ENCODE data around the gene ASB2.

ASB2 gene

DNA sequence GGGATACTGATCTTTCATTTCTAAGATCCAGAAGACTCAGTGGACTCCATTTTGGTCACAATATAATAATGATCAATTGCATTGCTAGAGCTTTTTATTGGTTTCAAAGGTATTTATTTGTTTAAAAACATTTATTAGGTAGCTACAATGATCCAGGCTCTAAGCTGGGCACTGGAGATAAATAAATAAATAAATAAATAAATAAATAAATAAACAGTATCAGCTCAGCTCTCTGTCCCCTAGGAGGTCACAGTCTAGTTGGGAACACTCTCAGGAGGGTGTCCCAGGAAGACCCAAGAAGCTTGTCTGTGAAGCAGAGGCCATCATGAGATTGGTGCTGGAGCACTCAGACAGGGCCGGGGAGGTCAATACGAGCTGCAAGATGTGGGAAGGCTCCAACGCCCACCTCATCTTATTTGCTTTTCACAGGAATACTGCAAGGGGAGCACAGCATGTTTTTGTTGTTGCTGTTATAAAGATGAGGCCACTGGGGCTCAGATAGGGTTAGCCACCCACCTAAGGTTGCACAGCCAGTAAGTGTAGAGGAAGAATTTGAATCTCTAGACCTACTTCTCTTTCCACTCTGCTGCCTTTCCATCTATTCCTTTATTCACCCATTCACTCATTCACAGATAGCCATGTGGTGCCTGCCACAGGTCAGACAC, 15.5 kb downstream of the ASB2 start:
- no peak for DNase-seq

DNA sequence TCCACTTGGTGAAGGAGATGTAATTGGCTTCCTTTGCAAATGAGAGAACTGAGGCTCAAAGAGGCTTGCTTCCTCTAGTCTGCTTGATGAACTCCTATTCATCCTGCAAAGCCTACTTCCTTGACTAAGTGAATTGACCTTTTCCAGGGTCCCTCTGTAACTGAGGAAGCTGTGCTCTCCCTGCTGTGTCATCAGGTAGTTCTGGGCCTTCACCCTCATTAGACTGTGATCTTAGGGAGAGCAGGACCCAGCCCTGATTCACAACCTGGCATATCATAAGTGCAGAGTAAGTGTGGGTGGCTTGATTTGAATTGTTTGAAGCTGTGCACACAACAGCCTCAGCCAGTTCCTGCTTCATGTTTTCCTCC, 16.3 kb downstream of the ASB2 start:
- DNase-seq, result no peak

DNA sequence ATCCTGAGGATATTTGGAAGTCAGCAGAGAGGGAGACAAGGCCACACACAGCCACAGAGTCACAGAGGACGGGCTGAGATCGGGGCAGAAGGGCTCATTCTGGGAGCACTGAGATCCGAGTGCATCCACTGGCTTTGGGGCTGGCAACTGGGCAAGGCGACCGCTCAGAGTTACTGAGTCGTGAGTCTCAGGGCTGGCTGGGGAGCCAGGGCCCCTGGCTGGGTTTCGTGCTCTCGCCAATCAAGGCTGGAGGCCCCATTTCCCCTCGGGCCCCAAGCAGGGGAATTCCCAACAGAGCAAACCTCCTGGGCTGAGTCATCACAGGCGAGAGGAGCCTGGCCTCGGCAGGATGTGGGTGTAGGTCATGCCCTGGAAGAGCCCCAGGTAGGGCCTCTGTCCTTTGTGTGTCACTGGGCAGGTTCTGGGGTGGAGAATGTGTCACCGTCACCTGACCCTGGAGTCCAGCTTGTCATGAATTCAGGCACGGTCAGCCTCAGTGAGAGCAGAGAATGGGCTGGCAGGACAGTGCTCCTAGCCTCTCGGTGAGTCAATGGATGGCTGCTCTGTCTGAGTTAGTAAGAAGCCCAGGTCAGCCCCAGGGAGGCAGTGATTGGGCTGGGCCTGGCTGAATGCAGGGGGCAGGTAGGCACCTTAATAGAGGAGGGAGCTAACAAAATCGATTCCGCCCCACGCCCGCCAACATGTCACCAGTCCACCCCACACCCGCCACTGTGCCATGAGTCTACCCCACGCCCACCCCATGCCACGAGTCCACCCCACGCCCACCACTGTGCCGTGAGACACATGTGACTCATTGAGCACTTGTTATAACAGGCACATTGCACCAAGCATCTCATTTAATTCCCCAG, 16.9 kb downstream of the ASB2 start:
- DNase-seq, result peak; percentile 94

DNA sequence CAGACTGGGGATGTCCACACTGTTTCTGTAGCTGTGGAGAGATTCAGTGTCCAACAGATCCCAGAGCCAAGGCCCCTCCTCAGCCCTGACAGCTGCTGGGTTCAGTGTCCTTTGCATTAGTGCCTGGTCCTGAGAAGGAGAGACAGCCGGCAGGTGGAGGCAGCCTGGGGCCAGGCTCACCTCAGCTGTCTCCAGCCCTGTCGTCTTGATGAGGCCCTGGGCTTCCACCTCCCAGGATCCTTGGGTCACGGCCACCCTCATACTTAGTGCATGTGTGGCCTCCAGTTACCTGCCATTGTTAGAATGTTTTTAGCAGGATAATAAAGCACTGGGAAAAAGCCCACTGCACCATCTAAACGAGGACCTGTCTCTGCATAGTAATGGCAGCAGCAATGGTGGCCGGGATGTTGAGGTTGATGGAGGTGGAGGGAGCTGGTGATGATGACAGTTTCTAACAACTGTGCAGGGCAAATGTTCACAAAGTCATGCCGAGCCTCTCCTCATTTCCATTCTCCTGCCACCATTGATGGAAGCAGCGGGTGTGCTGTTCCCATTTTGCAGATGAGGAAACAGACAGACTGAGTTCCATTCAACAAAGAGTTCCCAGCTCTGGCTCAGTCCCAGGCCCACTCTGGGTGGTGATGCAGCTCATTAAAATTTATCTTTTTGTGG, 17.7 kb downstream of the ASB2 start:
- DNase-seq, result no peak

DNA sequence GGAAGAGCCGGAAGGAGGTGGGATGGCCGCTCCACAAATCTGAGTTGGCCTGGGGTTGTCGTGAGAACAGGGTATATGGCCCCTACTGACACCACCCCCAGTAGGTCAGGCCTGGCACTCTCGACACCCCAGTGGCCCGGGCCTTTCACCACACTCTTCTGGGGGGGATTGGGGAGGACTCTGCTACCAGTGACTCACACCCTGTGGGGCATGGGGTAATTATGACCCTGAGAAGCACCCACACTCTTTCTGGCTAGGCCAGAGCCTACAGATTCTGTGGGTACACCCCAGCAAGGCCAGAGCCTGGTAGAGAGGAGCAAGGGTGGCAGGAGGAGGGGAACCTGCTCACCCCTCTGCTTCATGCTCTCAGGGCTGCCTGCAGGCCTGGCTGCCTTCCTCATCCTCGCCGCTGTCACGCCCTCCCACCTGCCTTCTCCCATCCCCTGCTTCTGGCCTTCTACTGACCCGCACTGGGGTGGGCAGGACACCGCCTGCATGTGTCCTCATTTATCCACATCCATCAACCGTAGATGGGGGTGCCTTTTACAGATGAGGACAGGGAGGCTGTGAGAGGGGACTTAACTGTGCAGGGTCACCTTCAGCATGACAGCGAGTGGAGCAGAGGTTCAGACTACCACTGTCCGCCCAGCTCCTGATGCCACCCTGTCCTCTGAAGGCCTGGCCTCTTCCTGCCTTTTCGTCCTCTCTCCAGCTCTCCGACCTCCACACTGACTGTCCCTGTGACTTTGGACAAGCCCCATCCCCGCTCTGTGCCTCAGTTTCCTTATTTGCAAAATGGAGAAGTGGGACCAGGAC, 18.4 kb downstream of the ASB2 start:
- no peak for DNase-seq

DNA sequence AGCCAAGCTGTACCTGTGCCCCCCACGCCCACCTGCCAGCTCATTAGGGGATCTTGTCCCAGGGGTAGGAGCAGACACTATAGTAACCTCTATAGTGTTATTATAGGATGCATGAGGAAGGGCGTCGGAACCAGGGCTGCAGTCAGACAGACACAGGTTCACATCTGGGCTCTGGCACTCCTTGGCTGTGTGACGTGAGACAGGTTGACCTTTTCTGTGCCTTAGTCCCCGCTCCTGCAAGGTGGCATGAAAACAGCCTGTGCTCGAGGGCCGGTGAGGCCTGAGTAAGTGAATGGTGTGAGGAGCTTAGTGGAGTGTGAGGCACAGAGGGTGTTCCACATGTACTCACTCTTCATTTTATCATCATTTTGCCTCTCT, 19.0 kb downstream of the ASB2 start:
- no peak for DNase-seq

DNA sequence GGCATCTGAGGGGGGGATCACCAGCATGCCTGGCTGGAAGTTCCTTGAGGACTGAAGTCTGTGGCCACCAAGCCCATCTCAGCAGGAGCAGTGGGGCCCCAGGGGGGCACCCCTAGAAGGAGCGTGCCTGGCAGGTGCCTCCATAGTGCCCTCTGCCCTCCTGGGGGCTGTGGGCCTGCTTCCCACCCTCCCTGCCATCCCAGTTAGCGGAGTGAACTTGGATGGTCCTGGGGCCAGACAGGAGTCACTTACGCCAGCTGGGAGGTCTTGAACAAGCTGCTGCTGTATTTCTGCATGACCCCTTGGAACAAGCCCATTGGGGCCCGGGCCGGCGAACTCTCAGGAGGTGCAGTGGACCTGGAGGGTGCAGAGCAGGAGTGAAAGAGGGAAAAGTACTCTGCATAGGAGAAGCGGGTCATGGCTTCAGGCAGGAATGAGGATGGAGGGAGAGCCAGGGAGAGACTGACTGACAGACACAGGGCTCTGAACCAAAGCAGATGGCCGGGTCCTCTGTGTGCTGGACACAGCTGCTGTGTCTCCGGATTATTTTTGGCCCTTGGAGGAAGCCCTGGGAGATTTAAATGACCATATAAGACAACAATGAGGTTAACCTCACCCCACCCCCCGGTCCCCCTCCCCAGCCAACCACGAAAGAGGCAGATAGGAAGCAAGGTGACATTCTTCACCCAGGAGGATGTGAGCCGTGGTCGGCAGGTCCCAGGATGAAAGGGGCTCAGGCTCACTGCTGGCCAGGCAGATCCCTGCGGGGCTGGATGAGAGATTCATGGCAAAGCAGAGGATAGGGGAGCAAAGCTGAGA, 19.6 kb downstream of the ASB2 start:
- DNase-seq, result no peak

DNA sequence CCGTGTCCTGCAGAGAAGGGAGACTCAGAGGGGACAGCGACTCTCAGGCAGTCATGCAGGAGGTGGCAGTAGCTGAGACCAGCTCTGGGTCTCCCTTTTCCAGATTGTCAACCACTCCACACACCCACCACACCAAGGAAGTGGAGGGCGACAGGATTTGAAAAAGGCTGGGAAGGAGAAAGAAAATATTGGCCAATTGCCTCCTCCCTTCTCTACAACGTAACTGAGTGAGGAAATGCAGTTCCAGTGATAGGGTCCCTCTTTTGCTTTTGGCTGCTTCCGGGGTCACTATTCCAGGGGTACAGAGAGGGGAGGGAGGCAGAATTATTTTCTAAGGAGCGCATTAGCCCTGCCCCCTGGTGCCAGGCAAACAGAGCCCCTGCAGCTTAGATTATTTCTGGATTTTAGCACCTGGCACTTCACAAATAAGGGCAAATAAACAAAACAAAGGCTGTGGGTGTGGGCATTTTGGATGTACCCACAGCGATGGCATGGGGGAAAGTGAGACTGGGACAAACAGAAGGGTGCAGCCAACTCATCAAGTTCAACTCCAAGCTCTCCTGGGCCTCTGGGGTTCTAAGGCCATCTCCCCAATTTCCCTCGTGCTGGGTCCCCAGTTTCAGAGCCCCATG, 20.4 kb downstream of the ASB2 start:
- no peak for DNase-seq

DNA sequence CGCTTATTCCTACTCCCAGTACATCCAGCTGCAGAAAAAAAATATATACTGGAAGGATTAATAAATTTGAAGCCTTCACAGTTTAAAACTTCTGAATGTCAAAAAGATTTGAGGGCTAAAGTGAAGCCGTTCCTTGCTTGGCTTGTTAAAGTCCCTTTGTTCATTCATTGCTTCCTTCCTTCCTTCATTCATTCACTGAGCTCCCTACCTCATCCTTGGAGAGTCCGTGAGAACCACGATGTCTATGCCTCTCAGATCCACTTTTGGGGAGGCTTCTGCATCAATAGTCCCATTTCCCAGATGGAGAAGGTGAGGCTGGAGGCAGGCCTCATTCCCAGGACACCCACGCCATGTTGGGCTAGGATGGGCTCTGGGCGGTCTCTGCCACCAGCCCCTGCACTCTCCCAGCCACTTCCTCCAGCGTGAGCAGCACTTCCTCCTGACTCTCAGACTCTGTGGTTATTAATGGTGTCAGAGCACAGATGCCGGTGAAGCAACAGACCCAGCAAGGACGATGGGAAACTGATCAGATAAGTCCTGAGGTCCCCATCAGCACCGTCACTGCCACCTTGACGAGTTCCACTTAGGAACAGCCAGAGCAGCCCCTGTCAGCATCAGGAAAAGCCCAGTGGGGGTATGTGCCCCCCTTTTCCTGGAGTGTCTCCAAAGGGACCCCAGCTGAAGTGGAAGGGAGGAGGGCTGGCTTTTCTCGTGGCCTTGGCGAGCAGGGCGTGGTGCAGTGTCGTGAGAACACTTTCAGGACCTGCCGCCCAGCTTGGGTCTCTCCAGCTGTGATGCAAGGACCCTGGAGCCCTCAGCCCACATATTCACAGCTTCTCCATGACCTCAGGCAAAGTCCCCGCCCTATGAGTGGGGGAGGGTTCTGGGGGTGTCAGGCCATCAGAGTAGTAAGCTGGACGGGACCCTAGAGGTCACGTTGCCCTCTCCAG, 21.2 kb downstream of the ASB2 start:
- peak; percentile 70 for DNase-seq

DNA sequence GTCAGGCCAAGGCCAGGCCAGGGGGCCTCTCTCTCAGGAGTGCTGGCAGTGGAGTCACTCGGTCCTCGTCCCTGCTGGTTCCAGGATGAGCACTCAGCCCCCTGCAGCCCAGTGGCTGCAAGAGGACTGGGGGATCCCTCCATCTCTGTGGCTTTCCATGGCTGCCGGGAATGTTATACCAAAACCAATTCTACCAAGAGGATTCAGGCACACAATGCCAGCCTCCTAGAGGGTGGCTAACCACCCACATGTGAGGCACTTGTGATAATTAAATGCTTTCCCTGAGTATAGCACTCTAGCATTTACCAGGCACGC, 21.9 kb downstream of the ASB2 start:
- no peak for DNase-seq

DNA sequence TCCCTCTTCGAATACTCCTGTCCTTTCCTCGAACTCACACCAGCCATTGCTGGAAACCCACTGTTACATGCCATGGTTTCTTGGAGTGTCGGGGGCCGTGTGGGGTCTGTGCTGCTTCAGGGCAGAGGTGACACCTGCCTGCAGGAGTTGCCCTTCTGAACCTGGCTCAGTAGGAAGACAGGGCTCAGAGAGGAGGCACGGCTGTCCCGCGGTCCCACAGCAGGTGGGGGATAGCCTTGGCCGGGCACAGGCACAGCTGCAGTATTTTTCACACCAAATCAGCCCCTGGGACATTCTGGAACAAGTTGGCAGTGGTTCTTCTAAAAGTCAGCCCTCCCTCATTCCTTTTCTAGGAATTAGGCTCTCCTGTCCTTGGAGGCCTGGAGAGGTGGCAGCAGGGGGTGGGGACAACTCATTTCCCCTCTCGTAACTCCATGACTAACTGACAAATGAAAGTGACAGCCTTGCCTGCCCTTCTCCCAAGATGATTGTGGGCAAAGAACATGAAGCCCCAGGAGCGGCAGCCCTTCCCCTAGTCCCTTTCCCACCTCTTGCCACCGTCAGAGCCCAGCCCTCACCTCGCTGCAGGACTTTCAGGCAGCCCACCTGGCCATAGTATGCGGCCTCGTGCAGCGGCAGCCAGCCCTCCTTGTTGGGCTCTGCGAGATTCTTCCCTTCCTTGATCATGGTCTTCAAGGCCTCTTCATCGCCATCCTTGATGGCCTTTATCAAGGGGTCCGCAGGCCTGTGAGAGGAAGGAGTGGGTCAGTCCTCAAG, 22.4 kb downstream of the ASB2 start:
- no peak for DNase-seq

DNA sequence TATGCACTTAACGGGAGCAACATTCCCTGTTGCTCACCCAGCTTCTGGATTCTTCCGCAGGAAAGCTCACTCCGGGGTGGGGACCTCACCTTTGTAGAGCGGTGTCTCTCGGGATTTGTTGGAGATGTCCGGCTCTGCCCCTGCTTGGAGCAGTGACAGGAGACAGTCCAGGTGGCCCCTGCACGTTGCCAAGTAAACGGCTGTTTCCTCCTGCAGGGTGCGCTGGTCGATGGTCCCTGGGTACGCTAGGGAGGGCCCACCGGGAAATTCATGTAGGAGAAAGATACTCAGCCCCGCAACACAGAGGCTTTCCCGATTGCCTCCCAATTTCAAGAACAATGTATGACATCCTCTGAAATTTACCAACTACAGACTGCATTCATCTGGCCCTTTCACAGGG, 23.1 kb downstream of the ASB2 start:
- DNase-seq, result no peak

DNA sequence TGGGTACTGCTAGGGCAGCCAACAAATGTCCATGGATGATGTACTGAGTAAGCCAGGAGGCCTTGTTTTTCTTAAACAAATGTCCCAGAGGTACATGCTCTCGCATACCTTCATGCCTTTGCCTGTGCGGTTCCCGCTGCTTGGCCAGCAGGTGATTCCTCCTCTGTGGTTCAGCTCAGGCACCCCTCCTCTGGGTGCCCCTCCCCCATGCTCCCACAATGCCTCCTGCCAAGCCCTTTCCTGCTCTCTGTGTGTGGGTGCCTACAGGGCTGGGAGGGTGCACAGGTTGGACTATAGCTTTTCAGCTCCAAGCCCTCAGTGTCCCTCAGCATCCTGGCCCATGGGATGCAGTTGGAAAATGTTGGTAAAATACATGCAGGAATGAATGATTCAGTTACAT, 23.5 kb downstream of the ASB2 start:
- no peak for DNase-seq

DNA sequence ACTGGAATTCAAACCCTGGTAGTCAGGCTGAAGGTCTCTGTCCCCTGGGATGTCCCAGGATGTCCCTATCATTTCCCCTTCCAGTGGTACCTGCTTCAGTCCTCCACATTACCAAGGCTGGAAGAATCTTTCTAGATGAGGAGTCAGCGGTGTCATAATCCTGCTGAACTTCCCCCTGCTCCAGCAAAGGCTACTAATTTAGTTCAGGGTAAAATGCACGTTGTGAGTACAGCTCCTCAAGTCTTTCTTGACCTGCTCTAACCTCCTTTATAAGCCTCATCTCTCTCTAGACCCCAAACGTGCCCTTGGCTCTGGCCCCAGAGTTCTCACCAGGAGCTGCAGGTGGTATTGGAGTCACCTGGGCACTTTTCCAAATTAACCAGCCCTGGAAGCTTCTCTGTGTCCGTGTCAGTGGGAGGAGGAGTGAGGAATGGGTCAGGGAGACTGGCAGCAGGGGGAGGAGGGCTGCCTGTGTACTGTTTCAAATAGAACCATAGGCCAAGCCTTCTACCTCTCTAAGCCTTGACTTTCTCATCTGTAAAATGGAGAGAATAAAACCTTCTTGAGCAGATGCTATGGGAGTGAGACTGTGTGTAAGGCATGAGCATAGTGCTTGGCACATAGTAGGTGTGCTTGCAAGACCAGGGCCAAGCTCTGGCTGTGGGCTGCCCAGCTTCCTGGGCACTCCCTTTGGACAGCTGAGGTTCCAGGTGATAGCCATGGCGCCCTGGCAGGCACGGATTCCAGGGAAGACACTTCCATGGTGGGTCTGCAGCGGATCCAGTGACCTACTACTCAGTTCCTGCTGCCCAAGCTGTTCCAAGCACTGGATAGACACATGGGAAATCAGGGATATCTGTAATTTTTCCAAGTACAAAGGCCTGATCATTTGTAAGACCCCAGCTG, 24.5 kb downstream of the ASB2 start:
- DNase-seq, result no peak

DNA sequence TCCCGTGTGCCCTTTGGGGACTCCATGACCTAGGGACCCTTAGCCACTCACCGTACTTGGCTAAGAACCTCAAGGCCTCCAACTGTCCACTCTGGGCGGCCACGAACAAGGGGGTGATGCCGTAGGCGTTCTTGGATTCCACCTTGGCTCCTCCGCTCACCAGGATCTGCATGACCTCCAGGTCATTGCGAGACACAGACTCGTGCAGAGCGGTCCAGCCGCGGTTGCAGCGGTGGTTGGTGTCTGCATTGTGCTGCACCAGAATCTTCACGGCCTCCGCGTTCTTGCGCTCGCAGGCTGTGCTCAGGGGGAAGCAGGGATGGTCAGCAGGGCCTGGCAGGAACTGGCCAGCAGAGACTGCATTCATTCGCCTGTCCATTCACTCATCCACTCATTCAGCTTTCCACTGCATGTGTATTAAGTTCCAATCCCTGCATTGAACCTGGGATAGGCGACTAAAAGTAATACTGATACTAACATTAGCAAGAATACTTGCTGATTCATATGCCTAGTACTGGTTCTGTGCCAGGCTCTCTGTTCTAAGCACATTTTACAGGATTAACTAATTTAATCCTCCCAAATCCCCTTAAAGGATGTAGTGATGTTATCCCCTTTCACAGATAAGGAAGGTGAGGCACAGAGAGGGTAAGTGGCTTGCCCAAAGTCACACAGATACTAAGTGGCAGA, 25.3 kb downstream of the ASB2 start:
- DNase-seq, result no peak

DNA sequence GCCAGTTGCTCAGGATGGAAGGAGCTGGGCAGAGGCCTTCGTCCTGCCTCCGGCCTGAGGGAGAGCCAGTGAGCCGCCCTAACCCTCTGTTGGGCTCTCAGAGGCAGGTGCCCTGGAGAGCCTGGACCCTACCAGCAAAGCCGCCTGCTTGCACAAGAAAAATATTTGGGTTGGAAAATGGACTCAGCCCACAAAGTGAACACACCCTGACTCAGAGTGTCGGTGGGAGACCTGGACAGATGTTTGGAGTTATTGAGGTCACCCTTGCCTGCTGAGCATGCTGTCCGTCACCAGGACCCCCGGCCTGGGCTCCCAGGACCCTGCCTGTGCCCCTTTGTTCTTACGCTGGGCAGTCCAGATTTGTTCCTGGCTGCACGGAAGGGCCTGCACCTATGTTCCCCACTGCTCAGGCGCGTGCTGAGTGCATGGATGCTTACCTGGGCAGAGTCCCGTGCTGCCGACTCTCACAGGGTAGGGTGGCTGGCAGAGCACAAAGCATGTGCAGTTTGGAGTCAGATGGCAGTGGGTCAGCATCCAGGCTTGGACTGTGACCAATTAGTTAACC, 26.8 kb downstream of the ASB2 start:
- DNase-seq, result no peak

DNA sequence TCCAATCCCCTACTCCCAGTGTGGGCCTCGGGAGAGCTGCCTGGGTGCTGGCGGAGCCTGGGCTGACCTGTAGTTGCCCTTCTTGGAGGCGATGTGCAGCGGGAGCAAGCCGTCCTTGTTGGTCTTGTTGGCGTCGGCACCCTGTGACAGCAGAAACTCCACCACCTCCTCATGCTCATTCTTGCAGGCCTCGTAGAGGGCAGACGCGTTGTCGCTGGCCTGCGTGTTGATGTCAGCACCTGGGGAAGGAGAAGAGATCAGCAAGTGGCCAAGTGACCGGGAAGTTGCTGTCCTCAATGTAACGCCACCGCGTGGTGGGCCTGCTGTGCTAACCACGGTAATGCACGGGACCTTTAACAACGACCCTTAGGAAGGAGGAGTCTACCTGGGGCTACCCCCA, 29.1 kb downstream of the ASB2 start:
- no peak for DNase-seq

DNA sequence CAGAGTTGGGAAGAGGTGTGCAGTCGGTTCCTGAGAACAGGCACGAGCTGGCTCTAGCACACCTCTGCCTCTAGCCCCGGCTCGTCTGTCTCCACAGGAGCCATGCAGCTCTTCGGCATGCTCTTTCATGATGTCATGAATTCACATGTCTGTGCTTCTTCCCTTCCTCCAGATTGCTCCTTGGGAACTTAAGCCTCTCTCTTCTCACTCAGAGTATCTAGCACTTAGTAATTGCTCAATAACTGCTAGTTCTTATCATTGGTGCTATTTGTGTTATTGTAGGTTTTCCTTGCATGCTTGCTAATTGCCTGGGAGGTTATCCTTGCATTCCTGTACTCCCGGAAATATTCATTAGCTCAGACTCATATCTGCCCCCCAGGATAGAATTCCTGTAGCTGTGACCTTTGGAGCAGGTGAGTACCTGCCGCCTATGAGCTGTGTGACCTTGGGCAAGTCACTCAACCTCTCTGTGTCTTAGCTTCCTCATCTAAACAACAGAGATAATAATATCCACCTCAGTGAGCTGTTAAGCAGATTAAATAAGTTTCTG, 29.8 kb downstream of the ASB2 start:
- no peak for DNase-seq
